Stimulated activated CD8-positive, alpha-beta memory T cell treated with anti-CD3 and anti-CD28 coated beads, Interleukin-15, amount 100 ng/mL, for 48 hours (primary cell): ENCODE results near the gene BRMS1L.
A peak's percentile ranks its signal among the peaks of the same experiment; 100 is the strongest.
"Not testable (repeated sequence)": the region's sequence is repeated elsewhere in the genome, so short reads cannot be mapped to it uniquely, and the experiment has no call there.

Experiments
- DNase-seq, 2 donors: peaks; one replicate each; pipeline ENCODE4 v3.0.0-alpha.2; 2020; ENCODE audit warnings: low read depth in 2 of 2

Gene BRMS1L

GRCh38 chr14:35826218-35826951 is at the start of gene BRMS1L:
Gene BRMS1L (plus strand): TSS chr14:35826338. CDS start chr14:35826517, 179 bp downstream.
- DNase-seq: peak; percentile 95 to 98

GRCh38 chr14:35776823-35777222 is 49.3 kb upstream of the BRMS1L start:
- DNase-seq: no peak

- DNase-seq: not testable (repeated sequence)
These were observed 48.6 kb upstream of the BRMS1L start for GRCh38 chr14:35777550-35777949.

GRCh38 chr14:35779368-35779767 is 46.8 kb upstream of the BRMS1L start:
- no peak for DNase-seq

- DNase-seq: no peak
These were observed 42.4 kb upstream of the BRMS1L start for GRCh38 chr14:35783699-35784098.

GRCh38 chr14:35786856-35787255 is 39.3 kb upstream of the BRMS1L start:
- no peak for DNase-seq

- DNase-seq: no peak
These were observed 36.5 kb upstream of the BRMS1L start for GRCh38 chr14:35789651-35790050.

- DNase-seq: no peak
These were observed 28.3 kb upstream of the BRMS1L start for GRCh38 chr14:35797796-35798195.

GRCh38 chr14:35806006-35806907 is 19.9 kb upstream of the BRMS1L start:
- no peak for DNase-seq

- DNase-seq: no peak
These were observed 18.8 kb upstream of the BRMS1L start for GRCh38 chr14:35807131-35807961.

GRCh38 chr14:35808076-35808637 is 18.0 kb upstream of the BRMS1L start:
- DNase-seq: no peak

- peak; percentile 82 to 86 for DNase-seq
These were observed 17.2 kb upstream of the BRMS1L start, which contains the start of gene RALGAPA1 for GRCh38 chr14:35808638-35809563. Gene RALGAPA1 (minus strand): TSS chr14:35809295. CDS start chr14:35808835, 460 bp downstream.

GRCh38 chr14:35809597-35809996 is 16.5 kb upstream of the BRMS1L start:
- DNase-seq: no peak

GRCh38 chr14:35810963-35811362 is 15.2 kb upstream of the BRMS1L start:
- no peak for DNase-seq

- DNase-seq: peak; percentile 52 to 61
These were observed 11.7 kb upstream of the BRMS1L start for GRCh38 chr14:35814371-35815005.

GRCh38 chr14:35818346-35819115 is 7.6 kb upstream of the BRMS1L start:
- DNase-seq: no peak

GRCh38 chr14:35819591-35820540 is 6.3 kb upstream of the BRMS1L start:
- DNase-seq: no peak
